Ovary (tissue), 9 donors: Measurements from ENCODE around the gene NDST1. TPM values are rescaled to one million over a fixed set of nuclear protein-coding genes. Genes with fewer than 3 reads are reported as not detected.

Experiments used
- DNase-seq, 5 donors: peaks; one replicate each; pipeline ENCODE4 v3.0.0-alpha.2; 2019 to 2020
- H3K27ac ChIP-seq, 2 donors: fragments of 200-600 bp; one replicate each; pipeline versions ENCODE4 v1.5.1 to v1.8.0; 2019 to 2022
- H3K27me3 ChIP-seq: fragments of 200-600 bp; one replicate; pipeline ENCODE4 v1.8.0; 2022
- H3K36me3 ChIP-seq: fragments of 200-600 bp; sonication (generic); one replicate; pipeline ENCODE4 v1.5.1; 2019
- H3K4me1 ChIP-seq: one replicate; pipeline ENCODE4 v1.8.1; 2013; ENCODE audit warnings: mild to moderate bottlenecking, moderate library complexity; ENCODE audit not compliant: insufficient read depth
- H3K4me3 ChIP-seq: fragments of 200-600 bp; sonication (generic); one replicate; pipeline ENCODE4 v1.5.1; 2017
- H3K9me3 ChIP-seq, 2 donors: fragments of 200-600 bp in 1 of 2; sonication (generic) in 1 of 2; one replicate each; pipeline versions ENCODE4 v1.5.1 to v1.8.1; 2013 to 2019; ENCODE audit warnings: mild to moderate bottlenecking in 1 of 2, moderate library complexity in 1 of 2
- CTCF ChIP-seq, 3 donors: fragments of 450-650 bp in 2 of 3; fragments of 200-600 bp in 1 of 3; IDR thresholded peaks; one replicate each; pipeline versions ENCODE4 v1.5.1 to v1.8.0; 2016 to 2022; ENCODE audit warnings: antibody characterized with exemption in 3 of 3, mild to moderate bottlenecking in 1 of 3
- EP300 ChIP-seq: sonication (generic); formaldehyde crosslinking; IDR thresholded peaks from one replicate; pipeline ENCODE4 v1.6.1; 2017; ENCODE audit warnings: antibody characterized with exemption
- POLR2A ChIP-seq: fragments of 450-650 bp; IDR thresholded peaks from one replicate; pipeline ENCODE4 v1.6.1; 2017; ENCODE audit warnings: antibody characterized with exemption, mild to moderate bottlenecking, moderate library complexity
- WGBS, 3 donors: extraction: QIAGEN DNeasy Blood & Tissue Kit in 1 of 3; methylation state at CpG; one replicate each; pipeline versions ENCODE4 v1.1.5 to v1.1.7; 2013 to 2017; 5-methylcytosine and 5-hydroxymethylcytosine counted together
- intact Hi-C, 4 donors: fragments of 100-400 bp; cut with DNase I; formaldehyde crosslinking; loops; one replicate each; pipeline versions ENCODE4 v1.11.0 to v1.15.1; 2022 to 2023
- polyA plus RNA-seq, 2 donors: library from polyadenylated mRNA; stranded (reverse); fragments of 200-250 nt in 1 of 2; fragments of 350-450 nt in 1 of 2; fragmentation: Illumina TruSeq in 1 of 2; extraction: RNeasy Lipid Tissue Mini Kit (QIAGEN cat#74804) in 1 of 2; gene quantifications; one replicate each; pipeline ENCODE4 v1.2.3, GENCODE V29; 2013 to 2014
- total RNA-seq, 7 donors: library from RNA; depleted of rRNA in 2 of 7; stranded (reverse); fragments of >200 nt in 2 of 7; fragmentation: NEBNext Ultra II Directional in 3 of 7; extraction: Animal tissue kit (Norgen Biotek cat#: 25700) in 3 of 7; gene quantifications; one replicate each; pipeline versions ENCODE4 v1.1.0 to v1.2.4, GENCODE V29; 2016 to 2023
- donor health status: DM: no; HTN: no; CAD: no; lungs with moderate emphysema.
- donor health status: DM: no; HTN: no; CAD: no.
- donor health status: Bipolar disorder and iron deficiency.
- donor health status: DM: yes; HTN: yes; CAD: no.
- donor health status: DM: no; HTN: no; CAD: no.
- donor health status: DM: yes; HTN: yes; CAD: no.

Gene NDST1
- total and polyA plus RNA-seq, 9 donors = 31.0 to 139 (median 90.3) TPM

GRCh38 chr5:150490296-150490669 lies 17.6 kb upstream of the NDST1 start:
- Histone ChIP-seq H3K4me3 (no peak overlapping the region), H3K4me1 (peaks cover 36% of the 10 kb centered on the region), H3K36me3 (no peaks in the 10 kb centered on the region), H3K27me3 (no peaks in the 10 kb centered on the region), H3K9me3 (no peaks in the 10 kb centered on the region), H3K27ac (no peak overlapping the region)
- intact Hi-C loops = loop anchor here in 1 of 4 donors (5.0 kb wide), 1 partner anchor 37 kb away; no protein-coding TSS in a partner anchor
- WGBS, 3 donors = 52 to 70% (median 67%) methylated on average over 2 of the region's 2 CpGs
- no peak for TF ChIP-seq POLR2A
- no peak for TF ChIP-seq EP300
- TF ChIP-seq CTCF (IDR thresholded peaks at IDR 0.05) = no peak
- DNase-seq = no peak

GRCh38 chr5:150490754-150491153 lies 17.2 kb upstream of the NDST1 start:
- Histone ChIP-seq H3K9me3 (no peaks in the 10 kb centered on the region), H3K4me1 (peaks cover 35% of the 10 kb centered on the region), H3K4me3 (no peak overlapping the region), H3K27ac (no peak overlapping the region), H3K36me3 (no peaks in the 10 kb centered on the region), H3K27me3 (no peaks in the 10 kb centered on the region)
- 38 to 52% (median 43%) methylated on average over 1 of the region's 1 CpG for WGBS, 3 donors
- no peak for DNase-seq
- TF ChIP-seq EP300 = no peak
- TF ChIP-seq POLR2A = no peak
- no peak for TF ChIP-seq CTCF (IDR thresholded peaks at IDR 0.05)
- intact Hi-C loops = loop anchor here in 1 of 4 donors (5.0 kb wide), 1 partner anchor 37 kb away; no protein-coding TSS in a partner anchor

- Histone ChIP-seq H3K9me3 (no peaks in the 10 kb centered on the region), H3K4me3 (no peak overlapping the region), H3K27ac (no peak overlapping the region), H3K4me1 (peaks cover 39% of the 10 kb centered on the region), H3K36me3 (no peaks in the 10 kb centered on the region), H3K27me3 (no peaks in the 10 kb centered on the region)
- intact Hi-C loops = loop anchor here in 1 of 4 donors (5.0 kb wide), 1 partner anchor 35 kb away; no protein-coding TSS in a partner anchor
- 74 to 81% (median 78%) methylated on average over 4 of the region's 4 CpGs for WGBS, 3 donors
- no peak for DNase-seq
- TF ChIP-seq POLR2A (no peak), CTCF (IDR thresholded peaks at IDR 0.05) (no peak)
These were observed 16.1 kb upstream of the NDST1 start for GRCh38 chr5:150491876-150492275.

- Histone ChIP-seq H3K27me3 (no peaks in the 10 kb centered on the region), H3K9me3 (no peaks in the 10 kb centered on the region), H3K27ac (no peak overlapping the region), H3K4me1 (peaks cover 40% of the 10 kb centered on the region), H3K36me3 (no peaks in the 10 kb centered on the region), H3K4me3 (no peak overlapping the region)
- WGBS, 3 donors = 59 to 72% (median 61%) methylated on average over 6 of the region's 6 CpGs
- TF ChIP-seq POLR2A = no peak
- TF ChIP-seq EP300 = no peak
- no peak for TF ChIP-seq CTCF (IDR thresholded peaks at IDR 0.05)
- DNase-seq = no peak
- intact Hi-C loops = loop anchor here in 1 of 4 donors (5.0 kb wide), 1 partner anchor 35 kb away; no protein-coding TSS in a partner anchor
These were observed 15.3 kb upstream of the NDST1 start for GRCh38 chr5:150492621-150493020.
